GM13976 (cell line): ENCODE measurements around the gene CARD14.

Experiments used
- DNase-seq: peaks from one replicate; pipeline ENCODE4 v3.0.0; 2012; ENCODE audit warnings: low spot score
- in situ Hi-C: fragments of 300-500 bp; cut with MboI; formaldehyde crosslinking; loops from one replicate; pipeline ENCODE4 v1.12.0; 2022; ENCODE audit warnings: low sequenced_read_pairs, mixed read lengths, inconsistent platforms; ENCODE audit not compliant: unreplicated experiment
- TF ChIP-seq, protein P1 (sequence below): IDR thresholded peaks from 2 replicates; pipeline ENCODE4 v1.5.1; 2012; ENCODE audit warnings: borderline replicate concordance, mild to moderate bottlenecking; ENCODE audit not compliant: insufficient read depth; ENCODE audit errors: extremely low read depth, missing control alignments, control extremely low read depth

The CARD14 gene

GRCh38 chr17:80222376-80223141 is 52.7 kb downstream of the CARD14 start:
- in situ Hi-C loops, result no loop called here
- TF ChIP-seq, protein P1, sequence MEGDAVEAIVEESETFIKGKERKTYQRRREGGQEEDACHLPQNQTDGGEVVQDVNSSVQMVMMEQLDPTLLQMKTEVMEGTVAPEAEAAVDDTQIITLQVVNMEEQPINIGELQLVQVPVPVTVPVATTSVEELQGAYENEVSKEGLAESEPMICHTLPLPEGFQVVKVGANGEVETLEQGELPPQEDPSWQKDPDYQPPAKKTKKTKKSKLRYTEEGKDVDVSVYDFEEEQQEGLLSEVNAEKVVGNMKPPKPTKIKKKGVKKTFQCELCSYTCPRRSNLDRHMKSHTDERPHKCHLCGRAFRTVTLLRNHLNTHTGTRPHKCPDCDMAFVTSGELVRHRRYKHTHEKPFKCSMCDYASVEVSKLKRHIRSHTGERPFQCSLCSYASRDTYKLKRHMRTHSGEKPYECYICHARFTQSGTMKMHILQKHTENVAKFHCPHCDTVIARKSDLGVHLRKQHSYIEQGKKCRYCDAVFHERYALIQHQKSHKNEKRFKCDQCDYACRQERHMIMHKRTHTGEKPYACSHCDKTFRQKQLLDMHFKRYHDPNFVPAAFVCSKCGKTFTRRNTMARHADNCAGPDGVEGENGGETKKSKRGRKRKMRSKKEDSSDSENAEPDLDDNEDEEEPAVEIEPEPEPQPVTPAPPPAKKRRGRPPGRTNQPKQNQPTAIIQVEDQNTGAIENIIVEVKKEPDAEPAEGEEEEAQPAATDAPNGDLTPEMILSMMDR, result no peak
- no peak for DNase-seq

DNA sequence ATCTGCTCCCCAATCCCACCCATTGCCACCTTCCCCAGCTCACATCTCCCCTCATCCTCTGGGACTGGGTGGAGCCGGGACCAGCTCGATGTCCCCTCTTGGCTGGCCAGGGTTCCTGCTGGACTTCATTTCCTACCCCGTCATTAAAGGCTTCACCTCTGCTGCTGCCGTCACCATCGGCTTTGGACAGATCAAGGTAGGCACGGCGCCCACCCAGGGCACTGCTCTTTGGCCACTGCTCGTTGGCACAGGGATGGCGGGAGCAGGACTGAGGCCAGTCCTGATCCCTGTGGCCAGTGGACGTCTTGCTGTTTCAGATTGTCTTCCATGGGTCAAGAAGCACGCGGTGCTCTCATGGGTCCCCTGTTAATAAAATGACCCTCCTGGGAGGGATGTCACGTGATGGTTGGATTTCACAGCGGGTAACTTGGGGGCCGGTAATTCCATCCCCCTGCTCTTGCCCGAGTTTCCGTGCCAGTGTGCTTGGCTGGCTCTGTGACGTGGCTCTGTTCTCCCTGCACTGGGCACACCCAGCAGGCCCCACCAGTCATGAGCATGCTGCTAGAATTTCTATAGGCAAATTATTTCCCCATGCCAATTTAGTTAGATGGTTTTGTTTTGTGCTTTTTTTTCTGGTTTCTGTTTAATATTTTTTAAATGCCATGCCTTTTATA is 53.4 kb downstream of the CARD14 start:
- DNase-seq, result no peak
- TF ChIP-seq, protein P1, result no peak
- in situ Hi-C loops, result no loop called here

DNA sequence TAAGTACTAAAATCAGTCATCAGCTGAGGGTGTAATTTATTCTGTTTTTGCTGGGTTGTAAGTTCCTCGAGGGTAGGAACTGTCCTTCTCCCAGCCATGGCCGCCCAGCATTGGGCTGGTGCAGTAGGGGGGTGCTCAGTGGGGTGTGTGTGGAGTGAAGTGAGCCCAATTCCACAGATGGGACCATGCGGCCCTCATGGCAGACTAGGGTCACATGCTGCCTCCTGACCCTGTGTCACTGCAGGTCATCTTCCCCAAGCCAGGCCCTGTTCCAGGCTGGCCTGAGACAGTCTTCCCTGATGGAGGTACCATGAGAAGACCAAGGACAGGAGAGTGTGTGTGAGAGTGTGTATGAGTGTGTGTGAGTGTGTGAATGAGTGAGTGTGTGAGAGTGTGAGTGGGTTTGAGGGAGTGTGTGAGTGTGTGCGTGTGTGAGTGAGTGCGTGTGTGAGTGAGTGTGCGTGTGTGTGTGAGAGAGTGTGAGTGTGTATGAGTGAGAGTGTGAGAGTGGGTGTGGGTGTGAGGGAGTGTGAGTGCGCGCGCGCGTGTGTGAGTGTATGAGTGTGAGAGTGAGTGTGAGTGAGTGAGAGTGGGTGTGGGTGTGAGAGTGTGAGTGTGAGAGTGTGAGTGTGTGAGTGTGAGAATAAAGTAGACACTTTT is 54.1 kb downstream of the CARD14 start:
- in situ Hi-C loops, result no loop called here
- DNase-seq, result no peak
- TF ChIP-seq, protein P1, result no peak

- TF ChIP-seq, protein P1, result no peak
- in situ Hi-C loops, result no loop called here
- no peak for DNase-seq
Observed at GRCh38 chr17:80224683-80225082, 54.9 kb downstream of the CARD14 start.

DNA sequence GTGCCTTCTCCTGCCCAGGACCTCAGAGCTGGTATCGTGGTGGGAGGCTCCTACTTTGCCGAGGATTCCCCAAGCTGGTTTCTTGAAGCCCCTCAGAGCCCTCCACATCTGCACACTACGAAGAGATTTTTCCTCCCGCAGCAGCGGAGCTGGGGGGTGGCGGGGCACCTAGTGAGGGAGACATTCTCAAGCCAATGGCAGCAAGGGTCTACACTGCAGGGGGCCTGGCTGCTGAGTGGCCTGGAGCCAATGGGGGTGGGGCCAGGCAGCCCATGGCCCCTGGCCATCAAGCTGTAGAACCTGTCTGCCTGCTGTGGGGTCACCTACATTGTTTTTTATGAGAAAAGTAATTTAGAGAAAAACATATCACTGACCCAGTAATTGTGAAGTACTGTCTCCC is 55.4 kb downstream of the CARD14 start:
- in situ Hi-C loops, result no loop called here
- DNase-seq, result no peak
- TF ChIP-seq, protein P1, result no peak

- in situ Hi-C loops, result no loop called here
- TF ChIP-seq, protein P1, result no peak
- DNase-seq, result no peak
Observed at GRCh38 chr17:80227156-80227555, 57.3 kb downstream of the CARD14 start.
